Calu3 (cell line): Measurements from ENCODE around the gene TBC1D2. TPM values are rescaled to one million over a fixed set of nuclear protein-coding genes. Genes with fewer than 3 reads are reported as not detected.

Experiments used
- BruUV-seq: library from RNA; stranded (reverse); fragments of 400-500 nt; replicated peaks from 2 replicates; lab custom pipeline; 2021; lab: Mats Ljungman, UMichigan
- CTCF ChIA-PET: fragments of 300-600 bp; sonication (Branson Sonifier 250); formaldehyde crosslinking; loops from one replicate; lab custom pipeline; 2022; ENCODE audit warnings: antibody characterized with exemption; lab: Charles Lee
- DNase-seq: peaks from one replicate; pipeline ENCODE4 v3.0.0; 2022
- H3K27ac Mint-ChIP-seq: one replicate; pipeline ENCODE4 v1.8.0; 2022; ENCODE audit warnings: mixed read lengths; ENCODE audit not compliant: unreplicated experiment
- H3K27me3 Mint-ChIP-seq: one replicate; pipeline ENCODE4 v1.8.0; 2022; ENCODE audit warnings: mixed read lengths; ENCODE audit not compliant: unreplicated experiment
- H3K36me3 Mint-ChIP-seq: one replicate; pipeline ENCODE4 v1.8.0; 2022; ENCODE audit warnings: mild to moderate bottlenecking, moderate library complexity, mixed read lengths; ENCODE audit not compliant: insufficient read depth, unreplicated experiment
- H3K4me1 Mint-ChIP-seq: one replicate; pipeline ENCODE4 v1.8.0; 2022; ENCODE audit warnings: mild to moderate bottlenecking, low read depth, mixed read lengths; ENCODE audit not compliant: unreplicated experiment
- H3K4me3 Mint-ChIP-seq: one replicate; pipeline ENCODE4 v1.8.0; 2022; ENCODE audit warnings: mild to moderate bottlenecking, low read depth, moderate library complexity, mixed read lengths; ENCODE audit not compliant: unreplicated experiment
- H3K9me3 Mint-ChIP-seq: one replicate; pipeline ENCODE4 v1.8.0; 2022; ENCODE audit warnings: low read depth, mixed read lengths; ENCODE audit not compliant: unreplicated experiment
- CTCF ChIP-seq: fragments of 200-600 bp; IDR thresholded peaks from one replicate; pipeline ENCODE4 v1.8.0; 2022; ENCODE audit warnings: antibody characterized with exemption; ENCODE audit not compliant: unreplicated experiment
- intact Hi-C: fragments of 100-400 bp; cut with micrococcal nuclease; formaldehyde crosslinking; loops from one replicate; pipeline ENCODE4 v1.10.0; 2022; ENCODE audit not compliant: unreplicated experiment
- total RNA-seq: library from RNA; stranded (reverse); gene quantifications from 2 replicates; pipeline ENCODE4 v1.2.3, GENCODE V29; 2022

The TBC1D2 gene
- total RNA-seq, 1 experiment from 2014 or later = 8.3 TPM

GRCh38 chr9:98259791-98260190 lies 4.3 kb upstream of the TBC1D2 start:
- BruUV-seq = no TSS peak
- Mint-ChIP-seq H3K4me1 (no peaks in the 10 kb centered on the region), H3K27ac (no peak overlapping the region), H3K4me3 (no peak overlapping the region), H3K36me3 (peaks cover 22% of the 10 kb centered on the region), H3K27me3 (no peaks in the 10 kb centered on the region), H3K9me3 (no peaks in the 10 kb centered on the region)
- intact Hi-C loops = loop anchor here (5.0 kb wide), 3 partner anchors 67 to 337 kb away; partner anchors contain the start of genes CORO2A, TRIM14 and TRMO
- no peak for TF ChIP-seq CTCF
- CTCF ChIA-PET = no interaction called here
- DNase-seq = no peak

- CTCF ChIA-PET = interaction anchor here (0.6 to 1.0 kb wide), 2 partner anchors 16 to 158 kb away, joined by 5 to 6 read pairs; no protein-coding TSS in a partner anchor
- peak overlapping the region; percentile 82 for H3K4me3 Mint-ChIP-seq
- no peak for DNase-seq
- TF ChIP-seq CTCF = no peak
- peaks cover 19% of the 10 kb centered on the region for H3K4me1 Mint-ChIP-seq
- H3K27ac Mint-ChIP-seq = peak overlapping the region; percentile 92
- H3K36me3 Mint-ChIP-seq = peaks cover 27% of the 10 kb centered on the region
- no peaks in the 10 kb centered on the region for H3K27me3 Mint-ChIP-seq
- BruUV-seq = no TSS peak
- intact Hi-C loops = loop anchor here (5.0 kb wide), 1 partner anchor 64 kb away; the partner anchor contains the start of gene CORO2A
- no peaks in the 10 kb centered on the region for H3K9me3 Mint-ChIP-seq
These were observed 1.3 kb upstream of the TBC1D2 start for GRCh38 chr9:98256756-98257155.

GRCh38 chr9:98255061-98255577 lies 330 bp downstream of the TBC1D2 start:
- H3K27ac Mint-ChIP-seq = peak overlapping the region; percentile 27
- TF ChIP-seq CTCF = no peak
- DNase-seq = no peak
- H3K4me3 Mint-ChIP-seq = peak overlapping the region; percentile 82
- no peaks in the 10 kb centered on the region for H3K27me3 Mint-ChIP-seq
- intact Hi-C loops = loop anchor here (5.0 kb wide), 1 partner anchor 63 kb away; the partner anchor contains the start of gene CORO2A
- H3K36me3 Mint-ChIP-seq = peaks cover 33% of the 10 kb centered on the region
- peaks cover 36% of the 10 kb centered on the region for H3K4me1 Mint-ChIP-seq
- no peaks in the 10 kb centered on the region for H3K9me3 Mint-ChIP-seq
- CTCF ChIA-PET = interaction anchor here (1.1 to 1.4 kb wide), 3 partner anchors 10 to 36 kb away, joined by 3 to 6 read pairs (median 3); no protein-coding TSS in a partner anchor
- BruUV-seq = no TSS peak

GRCh38 chr9:98254228-98255060 lies 1.0 kb downstream of the TBC1D2 start:
- no peak for DNase-seq
- intact Hi-C loops = loop anchor here (5.0 kb wide), 1 partner anchor 62 kb away; the partner anchor contains the start of gene CORO2A
- no peak for TF ChIP-seq CTCF
- BruUV-seq = TSS peak; percentile 67
- H3K27me3 Mint-ChIP-seq = no peaks in the 10 kb centered on the region
- peaks cover 33% of the 10 kb centered on the region for H3K36me3 Mint-ChIP-seq
- no peaks in the 10 kb centered on the region for H3K9me3 Mint-ChIP-seq
- peak overlapping the region; percentile 82 for H3K4me3 Mint-ChIP-seq
- peak overlapping the region; percentile 27 for H3K27ac Mint-ChIP-seq
- CTCF ChIA-PET = interaction anchor here (1.1 to 1.4 kb wide), 2 partner anchors 9 to 35 kb away, joined by 3 to 6 read pairs; no protein-coding TSS in a partner anchor
- H3K4me1 Mint-ChIP-seq = peaks cover 43% of the 10 kb centered on the region
